ENCODE results near the gene ANTXR2. TPM values are rescaled to one million over a fixed set of nuclear protein-coding genes. Genes with fewer than 3 reads are reported as not detected.
"Not testable (repeated sequence)": the region's sequence is repeated elsewhere in the genome, so short reads cannot be mapped to it uniquely, and the experiment has no call there.

ANTXR2 gene
- total and polyA plus RNA-seq, 9 of the 15 experiments (the other 6 are each of a cell fraction or from before 2014, with no cell fraction given) = 10.1 to 83.8 (median 60.3) TPM

- TF ChIP-seq ZNF143 (CRISPR knock-in tag; IDR thresholded peaks at IDR 0.05) (no peak), RBM25 (IDR thresholded peaks at IDR 0.05; ENCODE audit: low read depth, low read length, severe bottlenecking) (peak; percentile 87), DIDO1 (tag; IDR thresholded peaks at IDR 0.05; ENCODE audit: low read depth) (no peak), USF2 (CRISPR knock-in tag; IDR thresholded peaks at IDR 0.05) (no peak), KDM4B (IDR thresholded peaks at IDR 0.05; ENCODE audit: borderline replicate concordance in 2 of 2, low read depth in 1 of 2) (no peak), NELFE (IDR thresholded peaks at IDR 0.05; ENCODE audit: insufficient read depth, insufficient read length) (no peak)
These were observed 68.7 kb downstream of the ANTXR2 start (continued) for GRCh38 chr4:80004319-80004718.

DNA sequence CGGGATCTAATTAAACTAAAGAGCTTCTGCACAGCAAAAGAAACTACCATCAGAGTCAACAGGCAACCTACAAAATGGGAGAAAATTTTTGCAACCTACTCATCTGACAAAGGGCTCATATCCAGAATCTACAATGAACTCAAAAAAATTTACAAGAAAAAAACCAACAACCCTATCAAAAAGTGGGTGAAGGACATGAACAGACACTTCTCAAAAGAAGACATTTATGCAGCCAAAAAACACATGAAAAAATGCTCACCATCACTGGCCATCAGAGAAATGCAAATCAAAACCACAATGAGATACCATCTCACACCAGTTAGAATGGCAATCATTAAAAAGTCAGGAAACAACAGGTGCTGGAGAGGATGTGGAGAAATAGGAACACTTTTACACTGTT, 70.5 kb downstream of the ANTXR2 start:
- H3K4me2 ChIP-seq (ENCODE audit: insufficient read depth, low read length); H3K9me1 ChIP-seq (ENCODE audit: control insufficient read depth, insufficient read depth, low read length); BruUV-seq (replicated peaks); H3K9ac ChIP-seq (ENCODE audit: insufficient read depth in 1 of 2, low read depth in 2 of 2, low read length in 2 of 2); in situ Hi-C loops (cut with MboI); ATAC-seq; H3K9me3 ChIP-seq (replicated peaks; ENCODE audit: control insufficient read depth, insufficient read depth, low read depth, low read length); H3K27ac ChIP-seq (ENCODE audit: extremely low read depth, low read depth, low read length); H3K4me3 ChIP-seq; DNase-seq (ENCODE audit: extremely low read depth in 1 of 4, low spot score in 3 of 4); intact Hi-C loops (cut with micrococcal nuclease); H3K27me3 ChIP-seq (ENCODE audit: control insufficient read depth in 2 of 2, insufficient read depth in 2 of 2, low read length in 2 of 2); H4K20me1 ChIP-seq (replicated peaks; ENCODE audit: control insufficient read depth, insufficient read depth, low read length); CTCF ChIA-PET (ENCODE audit: low intra/inter-chr PET ratio); H2AFZ ChIP-seq (ENCODE audit: low read depth, low read length); POLR2A ChIA-PET; FAIRE-seq: not testable (repeated sequence)
- WGBS (ENCODE audit: insufficient coverage, low coverage, missing lambda C conversion rate) = no CpG with 5 or more reads among the region's 1 CpG
- TF ChIP-seq, protein P1, sequence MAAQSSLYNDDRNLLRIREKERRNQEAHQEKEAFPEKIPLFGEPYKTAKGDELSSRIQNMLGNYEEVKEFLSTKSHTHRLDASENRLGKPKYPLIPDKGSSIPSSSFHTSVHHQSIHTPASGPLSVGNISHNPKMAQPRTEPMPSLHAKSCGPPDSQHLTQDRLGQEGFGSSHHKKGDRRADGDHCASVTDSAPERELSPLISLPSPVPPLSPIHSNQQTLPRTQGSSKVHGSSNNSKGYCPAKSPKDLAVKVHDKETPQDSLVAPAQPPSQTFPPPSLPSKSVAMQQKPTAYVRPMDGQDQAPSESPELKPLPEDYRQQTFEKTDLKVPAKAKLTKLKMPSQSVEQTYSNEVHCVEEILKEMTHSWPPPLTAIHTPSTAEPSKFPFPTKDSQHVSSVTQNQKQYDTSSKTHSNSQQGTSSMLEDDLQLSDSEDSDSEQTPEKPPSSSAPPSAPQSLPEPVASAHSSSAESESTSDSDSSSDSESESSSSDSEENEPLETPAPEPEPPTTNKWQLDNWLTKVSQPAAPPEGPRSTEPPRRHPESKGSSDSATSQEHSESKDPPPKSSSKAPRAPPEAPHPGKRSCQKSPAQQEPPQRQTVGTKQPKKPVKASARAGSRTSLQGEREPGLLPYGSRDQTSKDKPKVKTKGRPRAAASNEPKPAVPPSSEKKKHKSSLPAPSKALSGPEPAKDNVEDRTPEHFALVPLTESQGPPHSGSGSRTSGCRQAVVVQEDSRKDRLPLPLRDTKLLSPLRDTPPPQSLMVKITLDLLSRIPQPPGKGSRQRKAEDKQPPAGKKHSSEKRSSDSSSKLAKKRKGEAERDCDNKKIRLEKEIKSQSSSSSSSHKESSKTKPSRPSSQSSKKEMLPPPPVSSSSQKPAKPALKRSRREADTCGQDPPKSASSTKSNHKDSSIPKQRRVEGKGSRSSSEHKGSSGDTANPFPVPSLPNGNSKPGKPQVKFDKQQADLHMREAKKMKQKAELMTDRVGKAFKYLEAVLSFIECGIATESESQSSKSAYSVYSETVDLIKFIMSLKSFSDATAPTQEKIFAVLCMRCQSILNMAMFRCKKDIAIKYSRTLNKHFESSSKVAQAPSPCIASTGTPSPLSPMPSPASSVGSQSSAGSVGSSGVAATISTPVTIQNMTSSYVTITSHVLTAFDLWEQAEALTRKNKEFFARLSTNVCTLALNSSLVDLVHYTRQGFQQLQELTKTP (IDR thresholded peaks at IDR 0.05; ENCODE audit: low read depth in 1 of 2, partially characterized antibody in 2 of 2) = peak in 1 of 2 experiments; percentile 93
- Histone ChIP-seq H3K4me1 (replicated peaks in 1 of 2; ENCODE audit: control insufficient read depth in 2 of 2, insufficient read depth in 2 of 2, low read length in 2 of 2) (peaks cover 0 to 22% of the 10 kb centered on the region in 2 experiments; a peak in 3 of 5 replicates), H3K36me3 (ENCODE audit: control insufficient read depth, insufficient read depth, low read length) (peaks cover 32% of the 10 kb centered on the region; the same call in 2 of the 3 replicates), H3K79me2 (ENCODE audit: control insufficient read depth, insufficient read depth, low read length) (peaks cover 28% of the 10 kb centered on the region; the same call in 2 of the 3 replicates)

All from K562 (cell line).